Esophagus muscularis mucosa (tissue), 3 donors: Measurements from ENCODE around the gene USP47.

Experiments
- CTCF ChIP-seq, 3 experiments: fragments of 200-600 bp in 2 of 3; fragments of 450-650 bp in 1 of 3; sonication (generic) in 2 of 3; IDR thresholded peaks; one replicate each; pipeline ENCODE4 v1.5.1; 2017 to 2019; ENCODE audit warnings: antibody characterized with exemption in 3 of 3, mild to moderate bottlenecking in 2 of 3, moderate library complexity in 1 of 3
- POLR2AphosphoS5 ChIP-seq, 2 donors: sonication (generic); formaldehyde crosslinking; IDR thresholded peaks; one replicate each; pipeline ENCODE4 v1.6.1; 2017; ENCODE audit warnings: antibody characterized with exemption in 2 of 2

- TF ChIP-seq POLR2AphosphoS5 (IDR thresholded peaks at IDR 0.05) (no peak), CTCF (IDR thresholded peaks at IDR 0.05) (no peak)
Observed at GRCh38 chr11:11948242-11948947, 106.6 kb downstream of the USP47 start.
